Testis (tissue), 2 donors: Measurements from ENCODE around the gene FAM20C.

Source experiments
- CTCF ChIP-seq, 3 experiments: fragments of 450-650 bp in 2 of 3; fragments of 200-600 bp in 1 of 3; sonication (generic) in 1 of 3; IDR thresholded peaks; one replicate each; pipeline ENCODE4 v1.5.1; 2016 to 2019; ENCODE audit warnings: antibody characterized with exemption in 3 of 3, mild to moderate bottlenecking in 2 of 3, moderate library complexity in 1 of 3
- POLR2A ChIP-seq: fragments of 450-650 bp; IDR thresholded peaks from one replicate; pipeline ENCODE4 v1.6.1; 2017; ENCODE audit warnings: antibody characterized with exemption, mild to moderate bottlenecking, moderate library complexity

- TF ChIP-seq CTCF (IDR thresholded peaks at IDR 0.05) = no peak
- no peak for TF ChIP-seq POLR2A
Measured at GRCh38 chr7:289756-290553, 97.6 kb downstream of the FAM20C start, which contains the start of gene FOXL3.
